CD4-positive, alpha-beta T cell treated with Interleukin-15 for 4 hours (primary cell): ENCODE measurements around the gene ASB7.

Experiments
- DNase-seq: peaks from one replicate; pipeline ENCODE4 v3.0.0-alpha.2; 2020; ENCODE audit warnings: low spot score

Gene ASB7

DNA sequence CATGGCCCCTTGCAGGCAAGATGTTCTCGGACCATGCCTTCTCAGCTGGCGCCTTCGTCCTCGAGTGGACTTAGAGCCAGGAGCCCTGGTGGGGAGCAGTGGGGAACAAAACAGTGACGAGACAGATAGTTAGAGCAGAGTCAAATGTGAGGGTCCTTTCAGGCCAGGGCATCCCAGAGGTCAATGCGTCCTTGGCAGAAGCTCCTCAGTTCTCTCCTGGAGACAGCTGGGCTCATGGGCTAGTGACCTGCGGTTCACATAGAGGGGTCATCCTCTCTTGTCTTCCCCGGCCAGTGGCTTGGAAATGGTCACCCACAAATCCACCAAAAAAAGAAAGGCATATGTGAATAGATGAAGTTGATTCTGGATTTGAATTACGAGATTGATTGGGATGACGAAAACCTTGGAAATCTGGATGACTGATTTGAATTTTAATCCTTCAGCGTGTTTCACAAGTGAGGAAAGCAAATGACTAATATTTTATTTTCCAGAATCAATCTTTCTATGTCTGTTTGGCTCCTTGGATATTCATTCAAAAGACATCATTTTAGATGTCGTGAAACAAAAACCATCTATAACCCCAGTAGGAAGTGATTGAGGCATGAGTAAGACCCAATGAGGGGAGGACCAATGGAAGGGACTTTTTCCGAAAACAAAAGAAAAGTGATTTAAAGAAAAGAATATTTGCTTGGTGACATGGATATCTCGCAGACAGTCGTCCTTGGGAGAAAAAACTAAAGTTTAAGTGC, 84.5 kb downstream of the ASB7 start:
- DNase-seq = no peak

DNA sequence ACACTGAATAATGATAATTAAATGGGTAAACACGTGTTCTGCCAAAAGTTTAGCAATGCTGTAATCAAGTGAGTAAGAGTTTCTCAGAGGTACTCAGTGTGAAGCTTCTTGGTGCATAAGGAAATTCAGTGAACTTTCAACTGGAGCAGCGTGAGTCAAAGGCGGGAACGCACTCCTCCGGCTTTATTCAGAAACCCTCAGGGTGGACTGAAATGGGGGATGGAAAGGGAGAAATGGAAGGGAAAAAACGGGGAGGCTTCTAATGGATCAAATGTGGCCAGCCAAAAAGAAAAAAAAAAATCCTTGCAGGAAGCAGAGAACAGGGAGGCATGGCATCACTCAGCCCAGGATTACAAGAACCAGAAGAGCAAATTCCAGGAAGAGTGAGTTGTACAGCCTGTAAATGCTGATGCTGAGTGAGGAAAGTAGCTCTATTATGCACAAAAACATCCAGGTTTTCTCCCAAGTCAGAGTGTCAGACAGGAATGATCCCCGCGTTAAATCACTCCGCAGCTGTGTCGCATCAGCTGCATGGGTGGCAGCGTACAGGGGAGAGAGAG, 85.3 kb downstream of the ASB7 start:
- no peak for DNase-seq

DNA sequence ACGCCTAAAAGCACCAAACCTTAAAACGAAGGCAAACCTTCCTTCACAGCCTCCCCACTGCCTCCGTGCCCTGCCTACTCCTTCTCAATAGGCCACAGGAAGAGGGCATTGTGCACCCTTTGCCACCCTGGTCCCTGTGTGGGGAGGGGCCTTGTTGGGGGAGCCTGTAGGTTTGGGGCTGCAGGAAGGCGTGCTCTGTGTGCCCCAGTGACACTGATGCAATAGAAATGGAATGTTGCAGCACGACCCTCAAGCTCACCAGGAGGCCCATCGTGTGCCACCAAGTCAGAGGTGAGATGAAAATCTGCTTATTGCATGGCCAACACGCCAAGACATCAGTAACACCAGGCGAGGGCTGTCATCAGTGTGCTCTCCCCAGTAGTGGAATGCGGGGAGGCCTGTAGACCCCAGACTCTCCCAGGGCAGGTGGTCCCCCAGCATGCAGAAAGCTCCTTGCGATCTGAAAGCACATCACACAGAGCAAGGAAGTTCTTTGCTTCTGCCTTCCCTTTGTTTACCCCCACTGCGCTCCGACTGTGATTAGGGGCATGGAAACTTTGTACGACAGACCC, 86.2 kb downstream of the ASB7 start:
- DNase-seq = no peak

DNA sequence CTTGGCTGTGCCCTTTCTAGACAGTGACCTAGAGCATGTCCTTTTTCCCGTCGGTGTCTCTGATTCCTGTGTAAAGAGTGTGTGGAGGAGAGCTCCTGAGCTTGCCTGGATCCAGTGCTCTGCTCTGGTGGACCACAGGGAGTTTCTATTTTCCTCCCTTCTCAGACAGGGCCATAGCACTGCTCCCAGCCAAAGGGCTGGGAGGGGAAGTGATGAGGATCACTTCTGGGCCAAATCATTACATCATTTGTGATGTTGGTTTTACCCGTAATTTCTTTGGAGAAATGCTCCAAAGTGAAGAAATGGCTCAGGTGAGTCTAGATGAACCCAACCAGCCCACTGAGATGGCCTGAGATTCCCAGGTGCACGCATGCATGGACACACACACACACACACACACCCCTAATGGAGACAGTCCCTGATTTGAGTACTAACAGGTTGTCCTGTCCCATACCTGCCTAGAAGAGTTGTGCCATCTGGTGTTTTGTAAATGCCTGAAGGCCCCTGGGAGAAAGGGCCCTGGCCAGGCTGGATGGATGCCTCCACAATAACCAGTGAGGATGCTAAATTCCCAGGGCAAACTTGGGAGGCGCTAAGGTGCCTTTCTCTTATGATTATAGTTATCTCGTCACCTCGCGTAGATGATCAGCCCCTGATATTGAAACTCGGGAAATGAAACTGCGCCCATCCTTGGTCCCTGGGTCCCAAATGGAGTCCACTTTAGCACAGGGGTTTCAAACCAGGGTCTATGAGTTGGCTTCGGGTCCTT, 86.9 kb downstream of the ASB7 start:
- no peak for DNase-seq

DNA sequence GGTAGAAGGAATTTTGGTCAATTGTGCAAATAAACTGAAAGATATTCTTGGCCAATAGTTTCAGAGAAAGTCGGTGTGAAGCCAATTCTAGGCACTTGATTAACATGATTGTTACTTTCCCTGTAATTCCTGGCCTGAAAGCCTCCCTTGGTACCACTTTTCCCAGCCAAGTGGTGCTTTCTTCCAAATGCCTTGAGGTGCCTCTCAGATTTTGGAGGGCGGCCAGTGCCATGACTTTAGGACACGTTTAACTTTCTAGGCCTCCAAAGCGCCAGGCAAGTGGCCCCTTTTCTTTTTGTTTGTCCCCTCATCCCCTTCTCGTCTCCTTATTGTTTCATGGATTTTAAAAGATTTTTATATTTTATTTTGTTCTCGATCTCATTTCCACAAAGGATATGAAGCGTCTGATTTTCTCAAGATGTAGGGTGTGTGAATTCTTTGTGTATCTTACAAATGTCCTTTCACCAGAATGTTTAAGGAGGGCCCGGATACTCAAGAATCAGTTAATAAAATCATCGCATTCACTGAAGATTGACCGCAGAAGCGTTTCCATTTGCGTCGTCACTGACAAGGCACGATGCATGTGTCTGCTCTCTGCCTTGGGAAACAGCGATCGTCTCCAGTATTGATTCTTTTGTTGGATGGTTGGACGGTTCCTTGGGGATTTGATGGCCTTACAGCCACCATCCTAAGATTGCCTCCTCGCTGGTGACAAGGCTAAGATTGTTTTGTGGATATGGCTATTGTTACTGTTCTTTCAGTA, 87.8 kb downstream of the ASB7 start:
- no peak for DNase-seq

DNA sequence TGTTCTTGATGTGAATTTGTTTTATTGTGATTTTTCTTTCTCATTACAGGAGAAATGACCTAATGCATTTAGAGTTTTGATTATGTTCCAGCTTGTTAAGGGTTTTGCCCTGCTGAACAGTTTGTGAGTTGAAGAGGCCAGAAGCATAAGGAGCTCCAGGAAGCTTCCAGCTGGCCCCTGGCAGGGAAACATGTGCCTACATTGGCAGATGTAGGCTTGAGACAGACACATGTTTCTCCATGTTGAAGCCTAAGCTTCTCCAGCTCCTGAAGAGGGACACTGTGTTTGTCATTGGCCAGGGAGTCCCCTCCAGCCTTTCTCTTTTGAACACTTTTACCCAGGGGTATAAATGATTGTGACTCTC, 88.4 kb downstream of the ASB7 start:
- no peak for DNase-seq

DNA sequence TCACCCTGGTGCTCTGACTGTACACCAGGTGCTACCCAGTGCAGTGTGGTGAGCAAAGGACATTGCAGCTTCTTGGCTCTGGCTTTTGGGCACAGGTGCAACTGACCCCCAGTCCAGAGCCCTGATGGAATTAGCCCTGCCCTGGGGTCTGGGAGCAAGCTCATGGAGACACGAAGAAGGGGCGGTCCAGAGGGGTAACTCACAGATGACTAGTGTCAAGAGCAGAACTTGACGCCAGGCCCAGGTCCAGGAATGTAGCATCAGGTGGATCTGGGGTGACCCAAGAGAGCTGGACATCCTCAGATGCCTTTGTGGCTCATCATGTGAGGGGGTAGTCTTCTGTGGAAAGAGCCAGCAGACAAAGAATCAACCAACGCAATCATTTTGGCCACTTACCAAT, 88.9 kb downstream of the ASB7 start:
- DNase-seq = no peak

DNA sequence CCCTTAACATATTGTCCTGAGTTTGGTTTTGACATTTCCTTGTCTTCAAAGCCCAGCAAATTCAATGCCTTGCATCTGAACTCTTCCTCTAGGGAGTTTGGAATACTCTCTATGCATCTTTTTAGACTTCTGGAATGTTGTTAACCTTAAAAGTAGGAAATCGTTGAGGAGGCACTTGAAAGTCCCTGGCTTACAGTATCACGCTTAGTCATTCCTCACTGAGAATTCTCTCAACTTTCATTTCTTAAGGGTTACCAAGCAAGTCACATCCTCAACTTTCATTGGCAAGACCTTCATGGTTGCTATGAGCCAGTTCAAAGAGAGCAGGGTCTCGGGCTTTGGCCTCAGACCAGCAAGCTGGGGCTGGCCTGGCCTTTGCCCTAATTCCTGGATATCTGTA, 89.9 kb downstream of the ASB7 start:
- DNase-seq = no peak

DNA sequence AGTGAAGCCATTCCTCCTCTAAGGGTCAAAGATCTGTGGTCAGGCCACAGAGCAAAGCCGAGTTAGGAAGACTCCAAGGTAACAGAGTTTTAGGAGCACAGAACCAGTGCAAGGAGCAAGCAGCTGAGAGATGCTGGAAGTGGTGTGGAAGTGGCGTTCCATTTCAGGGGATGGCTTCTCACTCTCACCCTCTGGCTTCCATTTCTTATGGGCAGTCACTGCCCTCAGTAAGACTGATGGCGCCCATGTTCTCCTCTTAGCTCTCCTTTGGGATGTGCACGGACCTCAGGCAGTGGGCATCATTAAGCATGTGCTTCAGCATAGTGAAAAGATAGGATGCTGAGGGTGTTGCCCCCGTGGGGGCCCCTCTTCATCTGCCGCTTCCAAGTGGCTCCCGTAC, 90.3 kb downstream of the ASB7 start:
- DNase-seq = no peak

DNA sequence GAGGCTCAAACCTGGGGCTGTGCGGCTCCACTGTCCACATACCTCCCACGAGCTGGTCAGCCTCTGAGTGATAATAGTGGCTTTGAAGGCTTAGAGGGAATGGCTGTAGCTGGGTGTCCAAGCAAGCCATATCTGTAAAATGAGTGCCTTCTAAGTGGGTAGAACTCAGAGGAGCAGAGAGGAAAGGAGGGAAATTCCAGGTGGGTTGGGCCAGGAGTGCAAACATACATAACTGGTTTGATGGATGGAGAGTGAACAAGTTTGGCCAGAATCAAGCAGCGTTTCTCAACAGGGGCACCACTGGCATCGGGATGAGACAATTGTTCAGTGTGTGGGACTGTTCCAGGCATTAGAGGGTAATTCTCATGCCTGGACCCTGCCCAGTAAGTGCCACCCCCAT, 91.1 kb downstream of the ASB7 start:
- DNase-seq = no peak

DNA sequence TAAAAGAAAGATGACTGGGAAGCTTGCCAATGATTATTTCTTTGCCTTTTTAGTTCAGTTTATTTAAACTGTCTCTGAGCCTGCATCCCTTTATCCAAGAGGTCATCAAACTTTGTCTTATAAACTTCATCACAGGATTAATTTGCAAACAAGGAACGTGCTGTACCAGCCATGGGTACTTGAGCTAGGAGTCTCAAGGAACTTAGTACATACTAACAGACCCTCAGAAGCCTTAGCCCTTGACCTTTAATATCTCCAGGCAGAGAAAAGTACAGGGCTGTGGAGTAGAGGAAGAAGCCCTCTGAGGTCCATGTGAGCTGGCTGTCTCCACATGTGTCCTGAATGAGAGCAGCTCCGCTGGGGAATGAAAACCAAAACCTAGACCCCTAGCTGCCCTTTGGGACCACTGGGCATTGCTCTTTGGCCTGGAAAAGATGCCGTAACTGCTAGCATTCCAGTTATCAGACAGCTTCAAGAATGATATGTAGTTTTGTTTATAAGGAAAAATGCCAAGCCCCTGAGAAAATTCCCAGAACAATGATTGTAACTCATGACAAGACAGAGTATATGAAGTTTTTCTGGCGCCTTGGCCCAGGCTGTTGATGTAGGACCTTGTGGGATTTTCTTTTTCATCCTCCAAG, 92.1 kb downstream of the ASB7 start:
- DNase-seq = no peak

DNA sequence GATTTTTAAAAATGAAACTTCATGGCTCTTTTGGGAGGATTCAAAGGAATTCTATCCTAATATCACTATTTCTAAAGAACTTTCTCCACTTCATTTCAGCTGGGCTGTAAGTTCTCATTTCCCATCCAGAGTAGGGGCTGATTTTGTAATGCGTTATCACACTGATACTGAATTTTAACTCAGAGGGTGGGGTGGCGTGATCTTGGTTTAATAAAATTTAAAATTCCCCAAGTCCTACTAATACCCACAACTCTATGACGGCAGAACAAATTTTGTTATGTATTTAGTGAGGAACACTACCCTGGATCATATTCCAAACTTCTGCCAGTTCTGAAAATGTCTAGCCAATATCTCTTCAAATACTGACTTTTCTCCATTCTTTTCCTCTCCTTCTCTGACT, 92.7 kb downstream of the ASB7 start:
- no peak for DNase-seq

DNA sequence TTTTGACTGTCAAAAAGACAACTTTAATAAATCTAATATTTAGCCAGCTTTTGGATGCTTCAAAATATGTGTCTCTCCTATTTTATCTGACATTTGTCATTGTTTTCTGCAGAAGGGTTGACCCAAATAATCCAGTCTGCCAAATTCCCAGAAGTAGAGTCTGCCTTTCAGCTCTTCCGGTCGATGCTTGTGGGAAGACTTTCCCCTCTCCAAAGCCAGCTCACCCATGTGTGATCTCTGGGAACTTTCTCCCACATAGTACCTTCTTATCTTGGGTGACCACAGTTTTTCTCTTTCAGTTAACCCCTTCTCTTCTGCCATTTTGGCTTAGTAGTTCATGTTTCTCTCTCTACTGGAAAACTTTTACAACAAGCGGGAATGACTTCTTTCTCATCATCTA, 94.1 kb downstream of the ASB7 start:
- DNase-seq = no peak
